Activated CD4-positive, alpha-beta T cell treated with anti-CD3 and anti-CD28 coated beads for 24 hours (primary cell): ENCODE data around the gene SH2B3.
"Not testable (repeated sequence)": the region's sequence is repeated elsewhere in the genome, so short reads cannot be mapped to it uniquely, and the experiment has no call there.

Source experiments
- DNase-seq, 2 donors: peaks; one replicate each; pipeline ENCODE4 v3.0.0-alpha.2; 2020; ENCODE audit warnings: low read depth in 2 of 2

Gene SH2B3

DNA sequence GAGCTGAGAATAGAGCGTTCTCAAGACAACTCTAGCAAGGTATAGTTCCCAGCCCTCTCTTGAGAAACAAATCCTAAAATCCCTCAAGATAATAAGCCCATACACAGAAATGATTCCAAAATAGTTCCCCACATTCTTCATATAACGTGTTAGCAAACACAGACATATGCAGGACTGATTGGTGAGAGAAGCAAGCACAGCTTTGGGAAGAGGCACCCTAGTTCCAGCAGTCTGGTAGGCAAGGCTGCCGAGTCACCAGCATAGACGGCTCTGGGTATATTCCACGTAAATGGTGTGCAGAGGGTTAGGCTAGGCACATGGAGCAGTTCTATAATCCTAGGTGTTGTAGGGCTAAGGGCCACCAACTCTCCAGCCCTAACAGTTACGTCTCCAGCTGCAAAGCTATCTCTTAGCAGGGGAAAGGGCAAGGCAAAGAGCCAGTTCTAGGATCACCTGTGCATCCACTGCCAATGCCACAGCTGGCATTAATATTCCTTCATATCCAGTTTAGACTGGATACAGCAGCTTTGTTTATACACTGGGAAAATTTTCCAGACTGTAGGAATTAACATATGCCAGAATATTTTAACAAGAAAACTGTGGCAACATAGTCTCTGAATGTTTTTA, 52.9 kb downstream of the SH2B3 start:
- DNase-seq, result no peak

DNA sequence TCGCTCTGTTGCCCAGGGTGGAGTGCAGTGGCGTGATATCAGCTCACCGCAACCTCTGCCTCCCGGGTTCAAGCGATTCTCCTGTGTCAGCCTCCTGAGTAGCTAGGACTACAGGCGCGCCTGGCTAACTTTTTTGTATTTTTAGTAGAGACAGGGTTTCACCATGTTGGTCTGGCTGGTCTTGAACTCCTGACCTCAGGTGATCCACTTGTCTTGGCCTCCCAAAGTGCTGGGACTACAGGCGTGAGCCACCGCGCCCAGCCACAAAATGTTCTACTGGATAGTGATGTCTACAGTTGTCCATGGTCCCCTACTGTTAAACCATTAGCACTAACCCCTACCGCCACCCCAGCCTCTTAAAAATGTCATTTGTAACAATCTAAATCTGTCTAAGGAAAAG, 54.4 kb downstream of the SH2B3 start:
- not testable (repeated sequence) for DNase-seq

DNA sequence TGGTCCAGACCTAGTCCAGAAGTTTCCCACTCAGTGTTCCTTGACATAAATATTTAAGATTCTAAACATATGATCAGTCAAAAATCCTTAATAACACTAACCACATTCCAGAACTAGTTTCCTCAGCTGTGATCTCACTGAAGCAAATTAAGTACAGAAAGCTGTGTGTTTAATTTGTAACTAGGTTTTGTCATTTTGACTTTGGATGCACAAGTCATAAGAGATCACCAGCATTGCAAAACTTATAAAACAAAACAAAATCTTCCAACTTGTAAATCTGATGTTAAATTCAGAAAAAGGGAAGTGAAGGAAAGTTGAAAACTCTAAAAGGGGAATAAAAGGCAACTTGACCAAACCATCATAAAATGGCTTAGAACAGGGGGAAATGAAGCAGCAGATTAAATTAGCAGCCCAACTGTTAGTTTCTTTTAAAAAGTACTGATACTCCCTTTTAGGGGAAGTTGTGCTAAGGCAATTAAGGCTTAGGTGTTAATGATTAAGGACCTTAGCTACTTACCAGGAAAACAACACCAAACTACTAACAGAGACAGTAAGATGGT, 56.6 kb downstream of the SH2B3 start:
- no peak for DNase-seq

DNA sequence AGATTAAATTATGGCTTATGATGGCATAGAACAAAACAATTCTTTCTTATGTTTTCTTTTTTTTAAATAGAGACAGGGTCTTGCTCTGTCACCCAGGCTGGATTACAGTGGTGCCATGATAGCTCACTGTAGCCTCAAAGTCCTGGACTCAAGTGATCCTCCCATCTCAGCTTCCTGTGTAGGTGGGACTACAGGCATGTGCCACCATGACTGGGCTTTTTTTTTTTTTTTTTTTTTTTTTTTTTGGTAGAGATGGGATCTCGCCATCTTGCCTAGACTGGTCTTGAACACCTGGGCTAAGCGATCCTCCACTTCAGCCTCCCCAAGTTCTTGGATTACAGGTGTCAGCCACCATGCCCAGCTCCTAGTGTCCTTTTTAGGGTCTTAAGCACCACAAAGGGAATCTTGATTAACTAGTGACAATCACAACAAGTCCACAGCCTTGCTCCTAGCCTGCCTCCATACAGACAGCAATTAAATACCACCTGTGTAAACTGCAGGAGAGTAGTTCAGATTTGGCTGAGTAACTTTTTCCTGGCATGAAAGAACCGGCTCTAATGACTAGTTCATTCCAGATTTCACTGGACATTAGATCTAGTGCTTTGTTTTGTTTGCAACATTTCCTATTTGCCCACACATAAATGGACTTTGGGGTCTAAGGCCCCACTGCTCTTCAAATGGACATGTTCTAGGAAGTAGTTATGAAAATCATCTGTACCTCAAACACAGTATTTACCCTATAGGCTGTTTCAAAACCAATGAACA, 61.6 kb downstream of the SH2B3 start:
- no peak for DNase-seq

DNA sequence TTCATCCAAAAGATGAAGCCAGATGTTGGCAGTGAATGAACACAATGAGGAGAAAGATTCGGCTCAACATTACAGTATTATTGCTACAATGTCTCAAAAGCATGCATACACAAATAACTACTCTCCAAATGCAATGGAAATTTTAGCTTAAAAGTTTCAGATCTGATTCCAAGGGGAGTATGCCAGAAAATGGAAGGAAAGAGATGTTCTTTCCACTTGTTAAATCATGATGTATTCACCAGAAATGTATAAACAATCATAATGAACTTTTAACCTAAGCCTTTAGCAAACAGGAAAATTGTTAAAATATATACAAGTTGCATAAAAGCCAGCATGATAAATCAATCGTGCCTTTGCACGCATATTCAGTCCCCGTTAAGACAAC, 62.1 kb downstream of the SH2B3 start:
- DNase-seq, result no peak

DNA sequence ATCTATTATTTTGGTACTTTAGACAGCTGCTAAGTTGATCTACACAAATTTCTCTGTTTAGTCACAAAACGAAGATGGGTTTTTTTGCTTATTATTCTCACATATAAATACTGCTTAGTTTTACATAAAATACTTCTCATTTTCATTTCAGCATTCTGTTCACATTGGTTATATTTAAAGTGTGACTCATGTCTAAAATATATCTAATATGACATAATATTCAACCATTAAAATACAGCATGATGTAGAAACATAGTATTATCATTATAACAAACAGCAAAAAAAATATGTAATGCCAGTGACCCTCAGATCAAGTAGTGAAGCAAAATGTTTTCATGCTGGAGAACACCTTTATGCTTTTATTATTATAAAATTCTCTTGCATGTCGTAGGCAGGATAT, 63.7 kb downstream of the SH2B3 start:
- no peak for DNase-seq

DNA sequence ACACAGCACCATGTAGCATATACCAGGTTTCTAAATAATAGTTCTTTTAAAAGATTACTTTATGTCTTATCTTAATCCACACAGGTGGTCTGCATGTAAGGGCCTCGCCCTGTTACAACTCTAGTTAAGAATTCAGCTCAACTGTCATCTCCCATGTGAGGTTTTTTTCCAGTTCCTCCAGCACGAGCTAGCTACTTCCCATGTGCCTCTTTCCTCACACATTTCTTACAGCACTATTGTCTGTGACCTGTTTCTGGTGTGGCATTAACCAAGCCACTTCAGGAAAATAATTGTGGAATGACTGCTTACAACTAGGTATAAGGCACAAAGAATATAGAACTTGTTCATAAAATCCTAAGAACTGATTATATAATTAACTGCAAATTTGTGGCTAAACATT, 65.5 kb downstream of the SH2B3 start:
- no peak for DNase-seq

DNA sequence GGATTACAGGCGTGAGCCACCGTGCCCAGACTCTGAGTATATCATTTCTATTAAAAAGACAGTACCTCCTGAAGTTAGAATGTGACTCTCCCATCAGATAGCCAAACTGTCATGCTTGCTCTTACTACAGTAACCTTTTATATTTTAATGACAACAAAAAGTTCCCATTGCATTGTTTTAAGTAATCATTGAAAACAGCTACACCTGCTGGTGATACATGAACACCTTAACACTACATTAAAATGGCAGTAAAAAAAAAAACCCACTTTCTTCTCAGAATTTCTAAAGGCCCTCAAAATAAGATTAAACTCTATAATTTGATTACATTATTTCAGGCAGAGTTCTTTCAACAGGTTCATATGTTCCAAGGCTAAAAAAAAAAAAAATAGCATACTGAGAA, 76.7 kb downstream of the SH2B3 start:
- no peak for DNase-seq

DNA sequence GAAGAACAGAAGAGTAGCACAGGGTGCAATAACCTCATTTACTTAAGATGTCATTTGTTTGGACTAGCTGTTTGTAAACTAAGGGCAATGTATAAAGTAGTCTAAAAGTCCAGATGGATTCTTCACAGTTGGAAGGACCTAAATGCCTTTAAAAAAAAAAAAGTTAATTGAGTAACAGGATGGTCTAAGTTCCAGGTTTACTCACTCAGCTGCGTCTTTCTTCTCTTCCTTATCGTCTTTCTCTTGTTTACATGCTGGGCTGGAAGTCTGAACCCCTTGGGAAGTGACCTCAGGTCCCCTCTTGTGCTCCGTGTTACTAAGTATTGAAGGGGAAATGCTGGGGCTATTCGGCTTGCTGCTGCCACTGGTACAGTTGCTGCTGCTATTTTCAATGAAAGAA, 82.5 kb downstream of the SH2B3 start:
- no peak for DNase-seq

DNA sequence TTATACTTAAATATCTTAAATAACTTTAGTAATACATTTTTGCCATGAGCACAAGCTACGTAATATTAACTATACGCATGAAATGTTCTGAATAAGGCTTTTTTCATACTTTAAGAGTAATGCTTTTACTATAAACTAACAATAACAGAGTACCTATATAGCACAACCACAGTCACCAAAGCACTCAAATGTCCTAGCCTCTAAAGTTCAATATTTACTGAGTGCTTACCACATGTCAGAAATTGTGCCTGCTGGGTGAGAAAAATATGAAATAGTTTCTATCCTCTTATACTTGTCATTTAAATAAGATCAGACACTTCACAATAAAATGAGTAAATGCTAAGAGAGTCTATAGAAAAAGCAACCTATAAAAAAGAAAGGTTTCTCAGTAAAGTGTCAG, 83.1 kb downstream of the SH2B3 start:
- no peak for DNase-seq

DNA sequence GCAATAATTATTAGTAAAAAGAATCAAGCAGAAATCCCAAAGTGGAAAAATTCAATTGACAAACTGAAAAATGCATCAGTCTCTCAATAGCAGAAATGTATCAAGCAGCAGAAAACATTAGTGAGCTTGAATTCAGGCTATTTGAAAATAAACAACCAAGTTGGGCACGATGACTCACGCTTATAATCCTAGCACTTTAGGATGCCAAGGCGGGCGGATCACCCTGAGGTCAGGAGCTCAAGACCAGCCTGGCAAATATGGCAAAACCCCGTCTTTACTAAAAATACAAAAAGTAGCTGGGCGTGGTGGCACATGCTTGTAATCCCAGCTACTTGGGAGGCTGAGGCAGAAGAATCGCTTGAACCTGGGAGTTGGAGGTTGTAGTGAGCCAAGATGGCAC, 87.3 kb downstream of the SH2B3 start:
- DNase-seq, result not testable (repeated sequence)

DNA sequence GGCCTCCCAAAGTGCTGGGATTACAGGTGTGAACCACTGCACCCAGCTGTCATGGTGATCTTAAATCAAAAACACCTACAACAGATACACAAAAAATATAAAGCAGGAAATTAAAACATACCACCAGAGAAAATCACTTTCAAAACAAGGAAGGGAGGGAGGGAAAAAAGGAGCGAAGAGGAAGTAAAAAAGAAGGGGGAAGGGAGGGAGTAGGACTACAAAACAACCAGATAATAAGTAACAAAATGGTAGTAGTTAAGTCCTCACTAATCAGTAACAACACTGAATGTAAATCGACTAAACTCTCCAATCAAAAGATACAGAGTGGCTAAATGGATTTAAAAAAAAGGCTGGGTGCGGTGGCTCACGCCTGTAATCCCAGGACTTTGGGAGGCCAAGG, 89.0 kb downstream of the SH2B3 start:
- no peak for DNase-seq
